OCI-M2 (cell line): ENCODE results near the gene PLPP7.

Source experiments
- DNase-seq: peaks from one replicate; lab custom pipeline; 2025; ENCODE audit not compliant: unreplicated experiment; lab: John Stamatoyannopoulos, UW

PLPP7 gene

GRCh38 chr9:131302244-131303075 is 12.9 kb downstream of the PLPP7 start:
- no peak for DNase-seq

- no peak for DNase-seq
Observed at GRCh38 chr9:131303381-131304321, 14.1 kb downstream of the PLPP7 start.

- no peak for DNase-seq
Observed at GRCh38 chr9:131304676-131305355, 15.3 kb downstream of the PLPP7 start.

GRCh38 chr9:131306397-131307004 is 17.0 kb downstream of the PLPP7 start:
- DNase-seq = no peak

- DNase-seq = no peak
Observed at GRCh38 chr9:131307974-131308373, 18.5 kb downstream of the PLPP7 start.

- DNase-seq = no peak
Observed at GRCh38 chr9:131308452-131308851, 18.9 kb downstream of the PLPP7 start.

- DNase-seq = no peak
Observed at GRCh38 chr9:131308906-131309529, 19.5 kb downstream of the PLPP7 start.

GRCh38 chr9:131309530-131310276 is 20.2 kb downstream of the PLPP7 start:
- no peak for DNase-seq

- no peak for DNase-seq
Observed at GRCh38 chr9:131310833-131311554, 21.5 kb downstream of the PLPP7 start.

GRCh38 chr9:131312246-131312645 is 22.7 kb downstream of the PLPP7 start:
- DNase-seq = no peak

- DNase-seq = no peak
Observed at GRCh38 chr9:131312822-131313770, 23.6 kb downstream of the PLPP7 start.

GRCh38 chr9:131318231-131319085 is 28.9 kb downstream of the PLPP7 start:
- no peak for DNase-seq

- DNase-seq = no peak
Observed at GRCh38 chr9:131319486-131319885, 30.0 kb downstream of the PLPP7 start.

- DNase-seq = no peak
Observed at GRCh38 chr9:131320031-131320685, 30.6 kb downstream of the PLPP7 start.

GRCh38 chr9:131323629-131324028 is 34.1 kb downstream of the PLPP7 start:
- DNase-seq = no peak
